ENCODE results near the gene DCUN1D1.

The DCUN1D1 gene

DNA sequence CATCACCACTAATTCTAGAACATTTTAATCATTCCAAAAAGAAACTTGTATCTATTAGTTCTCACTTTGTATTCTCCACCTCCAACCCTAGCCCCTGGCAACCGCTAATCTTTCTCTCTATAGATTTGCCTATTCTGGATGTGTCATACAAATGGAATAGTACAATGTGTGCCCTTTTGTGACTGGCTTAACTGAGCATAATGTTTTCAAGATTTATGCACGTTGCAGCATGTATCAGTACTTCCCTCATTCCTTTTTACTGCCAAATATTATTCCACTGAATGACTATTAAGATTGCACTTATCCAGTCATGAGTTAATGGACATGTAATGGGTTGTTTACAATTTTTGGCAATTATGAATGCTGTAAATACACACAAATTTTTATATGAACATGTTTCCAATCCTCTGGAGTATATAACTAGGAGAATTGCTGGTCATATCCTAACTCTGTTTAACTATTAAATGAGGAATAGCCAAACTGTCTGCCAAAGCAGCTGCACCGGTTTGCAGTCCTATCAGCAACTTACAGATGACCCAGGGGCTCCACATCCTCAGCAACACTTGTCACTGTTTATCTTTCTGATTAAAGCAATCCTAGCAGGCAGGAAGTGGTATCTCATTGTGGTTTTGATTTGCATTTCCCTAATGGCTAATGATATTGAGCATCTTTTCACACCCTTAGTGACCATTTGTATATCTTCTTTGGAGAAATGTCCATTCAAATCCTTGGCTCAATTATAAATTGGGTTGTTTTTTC, 42.9 kb downstream of the DCUN1D1 start:
- TF ChIP-seq, protein P1, sequence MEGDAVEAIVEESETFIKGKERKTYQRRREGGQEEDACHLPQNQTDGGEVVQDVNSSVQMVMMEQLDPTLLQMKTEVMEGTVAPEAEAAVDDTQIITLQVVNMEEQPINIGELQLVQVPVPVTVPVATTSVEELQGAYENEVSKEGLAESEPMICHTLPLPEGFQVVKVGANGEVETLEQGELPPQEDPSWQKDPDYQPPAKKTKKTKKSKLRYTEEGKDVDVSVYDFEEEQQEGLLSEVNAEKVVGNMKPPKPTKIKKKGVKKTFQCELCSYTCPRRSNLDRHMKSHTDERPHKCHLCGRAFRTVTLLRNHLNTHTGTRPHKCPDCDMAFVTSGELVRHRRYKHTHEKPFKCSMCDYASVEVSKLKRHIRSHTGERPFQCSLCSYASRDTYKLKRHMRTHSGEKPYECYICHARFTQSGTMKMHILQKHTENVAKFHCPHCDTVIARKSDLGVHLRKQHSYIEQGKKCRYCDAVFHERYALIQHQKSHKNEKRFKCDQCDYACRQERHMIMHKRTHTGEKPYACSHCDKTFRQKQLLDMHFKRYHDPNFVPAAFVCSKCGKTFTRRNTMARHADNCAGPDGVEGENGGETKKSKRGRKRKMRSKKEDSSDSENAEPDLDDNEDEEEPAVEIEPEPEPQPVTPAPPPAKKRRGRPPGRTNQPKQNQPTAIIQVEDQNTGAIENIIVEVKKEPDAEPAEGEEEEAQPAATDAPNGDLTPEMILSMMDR (IDR thresholded peaks at IDR 0.05; ENCODE audit: insufficient read depth, low read depth, low read length, missing control alignments), result no peak
- peak; percentile 54 for DNase-seq (ENCODE audit: low read depth)
- no peak overlapping the region for H3K4me3 ChIP-seq (ENCODE audit: low read length)

DNA sequence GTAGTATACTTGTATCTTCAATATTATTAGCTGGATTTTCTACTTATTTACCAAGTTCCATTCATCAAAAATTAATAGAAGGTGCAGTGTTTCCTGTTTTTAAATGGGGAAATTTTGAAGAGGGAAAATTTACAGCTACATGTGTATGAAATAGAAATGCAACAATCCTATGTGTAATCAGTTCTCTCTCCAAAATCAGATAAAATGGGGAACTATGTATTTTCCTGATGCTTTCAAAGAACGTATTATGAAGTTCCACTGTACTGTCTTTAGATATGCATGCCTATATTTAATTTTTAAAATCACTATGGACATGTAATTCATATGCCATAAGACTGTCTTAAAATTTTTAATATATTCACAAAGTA, 43.4 kb downstream of the DCUN1D1 start:
- no peak overlapping the region for H3K4me3 ChIP-seq (ENCODE audit: low read length)
- DNase-seq (ENCODE audit: low read depth), result no peak
- TF ChIP-seq, protein P1 (IDR thresholded peaks at IDR 0.05; ENCODE audit: insufficient read depth, low read depth, low read length, missing control alignments), result no peak

DNA sequence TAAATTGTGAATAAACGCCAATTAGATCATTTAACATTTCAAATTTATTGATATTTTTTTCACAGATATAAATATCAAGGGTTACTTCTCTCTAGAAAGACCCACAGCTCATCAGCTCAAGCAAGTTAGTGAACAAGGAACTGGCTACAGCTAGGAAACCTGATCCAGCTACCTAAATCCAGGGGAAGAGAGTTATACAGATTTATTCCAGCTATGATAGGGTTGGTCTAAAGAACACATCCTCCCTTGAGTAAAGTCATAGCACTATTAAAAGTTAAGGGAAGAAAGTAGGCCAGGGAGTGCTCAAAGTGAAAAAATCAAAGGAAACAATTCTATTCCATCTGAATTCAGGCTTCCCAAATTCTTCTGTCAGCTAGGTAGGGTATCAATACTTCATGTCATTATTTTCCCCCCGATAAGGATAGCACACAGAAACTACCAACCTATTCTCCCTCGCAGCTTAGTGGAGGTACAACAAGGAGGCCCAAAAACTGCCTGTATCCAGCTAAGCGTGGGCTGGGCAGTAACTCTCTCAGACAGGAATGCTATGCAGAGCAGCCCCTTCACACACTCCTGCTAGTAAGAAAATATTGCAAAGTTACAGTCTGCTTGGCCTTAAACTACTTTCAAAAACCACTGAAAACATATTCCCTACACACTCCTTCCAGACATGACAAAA, 44.0 kb downstream of the DCUN1D1 start:
- H3K4me3 ChIP-seq (ENCODE audit: low read length), result no peak overlapping the region
- TF ChIP-seq, protein P1 (IDR thresholded peaks at IDR 0.05; ENCODE audit: insufficient read depth, low read depth, low read length, missing control alignments), result no peak
- no peak for DNase-seq (ENCODE audit: low read depth)

DNA sequence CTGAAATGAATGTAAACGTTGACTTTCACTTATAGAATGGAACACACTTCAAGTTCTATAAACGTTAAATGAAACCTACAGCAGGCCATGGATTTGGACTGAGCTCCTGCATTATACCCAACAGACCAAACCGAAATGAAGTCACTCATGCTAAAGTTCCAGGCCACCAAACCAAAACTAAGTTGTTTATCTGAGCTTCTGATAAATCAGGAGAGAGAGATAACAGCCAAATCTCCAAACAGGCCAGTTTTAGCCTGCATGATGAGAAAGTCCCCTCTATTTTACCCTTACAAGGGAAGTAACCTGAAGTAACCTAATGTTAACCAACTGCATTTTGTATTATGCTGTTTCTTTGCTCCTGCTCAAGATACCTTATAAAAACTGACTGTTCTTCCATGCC, 44.5 kb downstream of the DCUN1D1 start:
- TF ChIP-seq, protein P1 (IDR thresholded peaks at IDR 0.05; ENCODE audit: insufficient read depth, low read depth, low read length, missing control alignments), result no peak
- H3K4me3 ChIP-seq (ENCODE audit: low read length), result no peak overlapping the region
- no peak for DNase-seq (ENCODE audit: low read depth)

DNA sequence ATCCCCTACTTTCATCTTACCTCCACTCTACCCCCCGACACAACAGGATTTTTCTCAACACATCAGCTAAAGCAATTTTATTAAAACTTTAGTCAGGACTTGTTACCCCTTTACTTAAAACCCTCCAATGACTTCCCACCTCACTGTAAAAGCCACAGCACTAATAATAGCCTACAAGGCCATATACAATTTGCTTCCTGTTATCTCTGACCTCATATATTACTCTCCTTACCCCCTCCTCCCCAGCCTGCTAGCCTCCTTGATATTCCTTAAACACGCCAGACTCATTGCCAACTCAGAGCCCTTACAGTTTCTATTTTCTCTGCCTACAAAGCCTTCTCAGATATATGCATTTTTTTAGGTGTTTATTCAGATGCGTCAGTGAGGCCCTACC, 54.4 kb downstream of the DCUN1D1 start:
- no peak overlapping the region for H3K4me3 ChIP-seq (ENCODE audit: low read length)
- TF ChIP-seq, protein P1 (IDR thresholded peaks at IDR 0.05; ENCODE audit: insufficient read depth, low read depth, low read length, missing control alignments), result no peak
- DNase-seq (ENCODE audit: low read depth), result no peak

DNA sequence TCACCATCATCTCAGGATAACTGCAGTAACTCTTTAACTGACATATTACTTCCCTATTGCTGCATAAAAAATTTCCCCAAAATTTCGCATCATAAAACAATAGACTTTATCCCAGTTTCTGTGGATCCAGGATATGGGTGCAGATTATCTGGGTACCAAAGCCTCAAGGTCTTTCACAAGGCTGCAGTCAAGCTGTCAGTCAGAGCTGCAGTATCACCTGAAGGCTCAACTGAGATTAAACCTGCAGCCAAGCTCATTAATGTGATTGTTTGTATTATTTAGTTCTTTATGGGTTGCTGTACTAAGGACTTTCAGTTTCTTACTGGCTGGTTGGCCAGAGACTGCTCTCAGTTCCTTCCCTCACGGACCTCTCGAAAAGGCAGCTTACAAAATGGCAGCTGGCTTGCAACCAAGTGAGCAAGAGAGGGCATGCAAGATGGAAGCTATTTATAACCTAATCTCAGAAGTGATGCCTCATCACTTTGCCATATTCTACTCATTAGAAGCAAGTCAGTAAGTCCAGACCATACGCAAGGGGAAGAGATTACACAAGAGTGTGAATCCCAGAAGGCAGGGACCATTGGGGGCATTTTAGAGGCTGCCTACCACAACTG, 54.9 kb downstream of the DCUN1D1 start:
- DNase-seq (ENCODE audit: low read depth), result peak; percentile 94
- no peak overlapping the region for H3K4me3 ChIP-seq (ENCODE audit: low read length)
- TF ChIP-seq, protein P1 (IDR thresholded peaks at IDR 0.05; ENCODE audit: insufficient read depth, low read depth, low read length, missing control alignments), result no peak

Measured in epithelial cell of esophagus (primary cell).